GM12878 (cell line): ENCODE data around the gene NXPH2.
"Not testable (repeated sequence)": the region's sequence is repeated elsewhere in the genome, so short reads cannot be mapped to it uniquely, and the experiment has no call there.

ENCODE experiments used
- ATF2 ChIP-seq: IDR thresholded peaks from 2 replicates; pipeline ENCODE4 v1.6.1; 2012; ENCODE audit warnings: low read length, inconsistent platforms
- CREB1 ChIP-seq: IDR thresholded peaks from 2 replicates; pipeline ENCODE4 v1.6.1; 2012; ENCODE audit warnings: low read depth, mild to moderate bottlenecking, inconsistent platforms
- CTCF ChIP-seq, 3 experiments: IDR thresholded peaks in 2 of 3; conservative IDR thresholded peaks in 1 of 3; 2 replicates each; pipeline ENCODE4 v1.5.1; 2011; ENCODE audit warnings: low read depth in 3 of 3, low read length in 3 of 3, mild to moderate bottlenecking in 3 of 3, control low read depth in 2 of 3, moderate library complexity in 2 of 3, inconsistent platforms in 1 of 3, mixed read lengths in 1 of 3; ENCODE audit not compliant: control insufficient read depth in 2 of 3, insufficient read depth in 1 of 3; ENCODE audit errors: extremely low read depth in 1 of 3
- EZH2 ChIP-seq: IDR thresholded peaks from 2 replicates; pipeline ENCODE4 v1.6.1; 2012; ENCODE audit warnings: low read depth, mild to moderate bottlenecking, control low read depth, inconsistent platforms, low read length, borderline replicate concordance; ENCODE audit not compliant: control insufficient read depth
- MAX ChIP-seq: IDR thresholded peaks from 2 replicates; pipeline ENCODE4 v1.6.1; 2012; ENCODE audit warnings: low read depth, low read length, improper control_type of control experiment
- MTA3 ChIP-seq: IDR thresholded peaks from 2 replicates; pipeline ENCODE4 v1.6.1; 2012; ENCODE audit warnings: low read length, inconsistent platforms, borderline replicate concordance
- NFYB ChIP-seq: IDR thresholded peaks from 2 replicates; pipeline ENCODE4 v1.6.1; 2011; ENCODE audit warnings: low read depth, mild to moderate bottlenecking, low read length, improper control_type of control experiment, moderate library complexity; ENCODE audit not compliant: insufficient read depth
- POLR2A ChIP-seq: IDR thresholded peaks from 2 replicates; pipeline ENCODE4 v1.6.1; 2011; ENCODE audit warnings: low read depth, mild to moderate bottlenecking, low read length
- SUZ12 ChIP-seq: fragments of 200-600 bp; sonication (generic); IDR thresholded peaks from one replicate; pipeline ENCODE4 v1.6.1; 2018; ENCODE audit warnings: antibody characterized with exemption, mild to moderate bottlenecking; ENCODE audit not compliant: unreplicated experiment
- TAF1 ChIP-seq: IDR thresholded peaks from 2 replicates; pipeline ENCODE4 v1.6.1; 2011; ENCODE audit warnings: mild to moderate bottlenecking, low read depth, low read length, borderline replicate concordance
- TCF7 ChIP-seq: IDR thresholded peaks from 2 replicates; pipeline ENCODE4 v1.6.1; 2014; ENCODE audit warnings: antibody characterized with exemption, borderline replicate concordance
- USF2 ChIP-seq: IDR thresholded peaks from 2 replicates; pipeline ENCODE4 v1.6.1; 2011; ENCODE audit warnings: low read depth, low read length, improper control_type of control experiment, borderline replicate concordance
- ZSCAN29 ChIP-seq: fragments of 450-650 bp; IDR thresholded peaks from 2 replicates; pipeline ENCODE4 v1.6.1; 2017; ENCODE audit warnings: mild to moderate bottlenecking, moderate library complexity

GRCh38 chr2:138644776-138645175, 135.4 kb downstream of the NXPH2 start:
- not testable (repeated sequence) for TF ChIP-seq USF2; CTCF (IDR thresholded peaks at IDR 0.05 in 2 of 3, conservative IDR thresholded peaks at IDR 0.05 in 1 of 3; ENCODE audit: control insufficient read depth in 2 of 3, extremely low read depth in 1 of 3, insufficient read depth in 1 of 3, low read depth in 3 of 3, low read length in 3 of 3); ATF2; EZH2; MAX; POLR2A; MTA3; NFYB; TAF1; SUZ12; ZSCAN29; CREB1; TCF7
